Measurements from ENCODE around the gene CDK19.
"Not testable (repeated sequence)": the region's sequence is repeated elsewhere in the genome, so short reads cannot be mapped to it uniquely, and the experiment has no call there.

The CDK19 gene

GRCh38 chr6:110620065-110620464 is 195.2 kb downstream of the CDK19 start:
- no peak for DNase-seq (ENCODE audit: low read depth)

DNA sequence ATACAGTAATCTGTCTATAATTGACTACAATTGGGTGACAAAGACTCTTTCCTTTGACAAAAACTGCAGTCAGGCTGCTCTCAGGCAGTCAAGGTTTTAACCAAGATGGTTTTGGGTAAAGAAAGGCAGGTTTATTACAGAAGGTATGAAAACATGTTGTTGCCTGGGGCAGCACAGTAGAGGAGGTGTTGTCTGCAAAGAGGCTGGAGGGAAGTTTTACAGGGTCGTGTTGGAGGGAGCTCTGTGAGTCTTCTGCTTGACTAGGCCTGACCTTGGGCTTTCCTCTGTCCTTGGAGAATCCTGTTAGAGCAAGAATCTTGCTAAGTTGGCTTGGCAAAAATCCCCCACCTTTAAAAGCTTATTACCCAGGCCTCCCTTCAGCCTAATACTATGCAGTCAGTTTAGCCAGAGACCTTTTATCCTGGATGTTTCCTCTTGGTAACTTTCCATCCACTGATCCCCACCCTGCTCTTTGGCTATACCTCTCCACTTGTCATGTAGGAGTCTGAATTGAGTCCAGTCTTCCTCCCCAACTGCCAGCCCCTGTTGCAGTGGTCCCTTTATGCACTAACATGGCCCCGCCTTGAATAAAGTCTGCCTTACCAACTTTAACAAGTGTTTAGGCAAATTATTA is 195.9 kb downstream of the CDK19 start:
- no peak for DNase-seq (ENCODE audit: low read depth)

- peak; percentile 22 for DNase-seq (ENCODE audit: low read depth)
Measured at GRCh38 chr6:110618591-110619267, 196.5 kb downstream of the CDK19 start.

DNA sequence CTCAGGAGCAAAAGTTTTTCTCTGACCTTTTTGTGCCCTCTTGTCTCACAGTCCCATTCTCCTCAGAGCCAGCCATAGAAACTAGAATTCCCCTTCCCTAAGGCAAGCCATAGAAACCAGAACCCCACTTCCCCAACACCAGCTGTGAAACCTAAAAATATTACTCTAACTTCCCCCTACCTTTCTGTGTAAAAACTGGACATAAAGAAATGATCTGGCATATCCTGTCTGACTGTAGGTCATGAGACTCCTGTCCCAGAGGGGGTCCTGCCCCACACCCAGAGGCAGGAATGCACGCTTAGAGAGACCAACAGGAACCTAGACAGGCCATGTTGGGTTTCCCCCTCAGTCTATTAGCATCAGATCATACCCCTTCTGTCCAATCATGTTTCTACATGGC is 198.2 kb downstream of the CDK19 start:
- DNase-seq (ENCODE audit: low read depth) = no peak

DNA sequence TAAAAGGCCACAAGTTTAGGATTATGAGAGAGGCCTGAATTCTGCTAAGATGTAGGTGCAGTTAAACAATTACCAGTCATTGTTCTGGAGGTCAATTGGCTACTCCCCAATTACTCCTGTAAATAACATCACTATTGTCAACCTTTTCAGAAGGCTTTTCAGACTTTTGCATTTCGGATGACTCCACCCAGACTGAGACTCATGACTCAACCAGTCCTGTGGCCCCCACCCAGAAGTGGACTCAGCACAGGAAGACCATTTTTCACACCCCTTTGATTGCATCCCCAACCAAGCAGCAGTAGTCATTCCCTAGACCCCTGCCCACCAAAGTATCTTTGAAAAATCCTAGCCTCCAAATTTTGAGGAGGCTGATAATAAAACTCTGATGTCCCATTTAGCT is 199.5 kb downstream of the CDK19 start:
- DNase-seq (ENCODE audit: low read depth) = no peak

DNA sequence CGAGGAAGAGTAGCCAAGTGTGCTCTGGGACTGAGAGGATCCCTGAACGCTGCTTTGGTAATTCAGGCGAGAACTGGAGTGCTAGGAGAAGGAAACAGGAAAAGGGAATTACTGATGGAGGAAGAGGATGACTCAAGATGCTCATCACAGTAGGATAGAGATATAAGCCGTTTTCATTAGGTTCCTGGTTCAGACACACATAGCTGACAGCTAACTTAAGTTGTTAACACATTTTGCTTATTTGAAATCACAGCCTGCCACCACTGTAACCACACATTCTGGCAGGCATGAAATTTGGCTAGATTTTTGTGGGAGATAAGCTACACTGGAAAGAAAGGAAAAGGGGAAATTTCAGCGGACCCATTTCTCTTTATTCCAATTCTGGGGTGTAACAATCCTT is 200.7 kb downstream of the CDK19 start:
- DNase-seq (ENCODE audit: low read depth) = no peak

- no peak for DNase-seq (ENCODE audit: low read depth)
Measured at GRCh38 chr6:110614106-110614505, 201.2 kb downstream of the CDK19 start.

GRCh38 chr6:110613356-110613755 is 201.9 kb downstream of the CDK19 start:
- no peak for DNase-seq (ENCODE audit: low read depth)

DNA sequence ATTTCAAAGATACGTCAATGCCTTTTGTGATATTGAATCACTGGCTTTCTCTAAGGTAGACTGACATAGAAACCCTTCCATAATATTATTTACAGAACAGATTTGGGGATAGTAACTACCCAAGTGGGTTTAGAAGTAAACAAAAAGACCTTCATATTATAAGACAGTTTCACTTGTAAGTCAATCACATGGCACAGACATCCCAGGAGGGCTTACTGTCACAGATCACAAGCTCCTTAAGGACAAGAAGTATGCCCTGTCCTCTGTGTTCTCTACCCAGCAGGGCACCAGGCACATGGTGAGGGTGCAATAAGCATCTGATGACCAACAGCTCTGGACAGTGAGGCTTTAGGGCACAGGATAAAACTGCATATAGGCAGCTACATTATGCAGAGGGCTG is 203.0 kb downstream of the CDK19 start:
- DNase-seq (ENCODE audit: low read depth) = no peak

DNA sequence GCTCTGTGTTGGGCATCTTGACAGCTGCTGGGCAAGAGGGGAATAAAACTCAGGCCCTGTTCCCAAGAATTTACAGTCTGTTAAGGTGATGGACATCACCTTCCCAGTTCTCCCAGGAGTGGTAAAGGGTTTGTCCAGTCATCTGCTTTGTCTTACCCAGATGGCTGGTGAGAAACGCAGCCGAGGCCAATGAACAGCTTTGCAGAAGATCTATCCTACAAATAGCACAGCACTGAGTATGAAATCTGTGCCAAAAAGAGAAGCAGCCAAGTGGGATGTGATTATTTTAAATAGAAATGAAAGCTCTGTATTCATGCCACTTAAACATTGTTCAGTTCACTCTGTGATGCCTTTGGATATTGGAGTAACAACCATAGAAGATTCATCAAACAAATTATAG is 206.2 kb downstream of the CDK19 start:
- DNase-seq (ENCODE audit: low read depth) = no peak

- DNase-seq (ENCODE audit: low read depth) = no peak
Measured at GRCh38 chr6:110608151-110608550, 207.1 kb downstream of the CDK19 start.

DNA sequence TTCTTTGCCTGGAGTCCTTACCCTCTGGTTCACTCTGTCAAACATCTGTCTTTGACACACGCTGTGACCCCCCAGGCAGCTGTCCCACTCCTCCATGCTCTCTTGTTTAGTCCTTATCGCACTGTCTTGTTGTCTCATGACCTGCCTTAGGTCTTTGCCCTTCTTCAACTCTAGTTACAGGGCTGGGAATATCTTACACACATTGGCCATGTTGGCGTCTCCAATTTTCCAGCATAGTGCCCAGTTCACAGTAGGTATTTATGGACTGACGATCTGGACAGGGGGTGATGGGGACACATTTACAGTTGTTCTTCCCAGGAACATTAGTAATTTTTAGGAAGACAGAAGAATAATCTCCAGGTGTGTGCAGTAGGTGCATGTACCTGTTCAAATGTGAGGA is 209.1 kb downstream of the CDK19 start:
- no peak for DNase-seq (ENCODE audit: low read depth)

- not testable (repeated sequence) for DNase-seq (ENCODE audit: low read depth)
Measured at GRCh38 chr6:110600640-110601039, 214.6 kb downstream of the CDK19 start.

DNA sequence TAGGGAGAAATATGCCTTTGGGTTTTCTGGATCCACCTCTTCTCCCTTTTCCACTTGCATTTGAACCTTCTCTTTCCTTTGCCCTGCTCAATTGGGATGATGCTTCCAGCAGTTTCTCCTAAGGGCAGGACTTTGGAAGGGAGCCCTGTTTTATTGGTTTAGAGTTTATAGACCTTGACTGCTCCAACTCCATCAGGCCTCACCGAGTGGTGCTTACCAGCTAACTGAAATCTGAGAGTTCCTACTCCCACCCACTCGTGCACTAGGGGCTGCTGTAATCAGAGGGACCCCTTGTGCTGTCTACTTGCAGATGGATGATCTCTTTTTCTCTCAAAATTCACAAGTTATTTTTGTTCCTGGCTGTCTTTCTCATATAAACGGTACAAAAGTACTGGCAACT is 217.5 kb downstream of the CDK19 start:
- no peak for DNase-seq (ENCODE audit: low read depth)

DNA sequence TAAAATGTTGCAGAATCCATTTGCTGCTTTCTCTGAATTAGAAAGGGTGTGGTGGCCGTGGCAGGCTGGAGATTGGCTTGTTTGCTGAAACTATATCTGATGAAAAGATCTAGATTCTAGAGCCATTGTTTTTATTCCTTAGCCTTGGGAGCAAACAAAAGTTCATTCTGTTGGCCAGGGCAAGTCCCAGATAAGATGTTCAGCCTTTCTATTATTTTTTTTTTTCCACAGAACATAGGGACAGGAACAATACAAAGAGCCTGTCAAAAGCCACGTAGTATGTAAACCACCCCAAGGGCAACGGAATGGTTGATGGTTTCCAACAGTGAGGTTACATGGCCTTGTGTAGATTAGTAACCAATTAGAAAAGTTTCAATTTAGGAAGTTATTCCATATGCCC is 218.9 kb downstream of the CDK19 start:
- DNase-seq (ENCODE audit: low read depth) = no peak

DNA sequence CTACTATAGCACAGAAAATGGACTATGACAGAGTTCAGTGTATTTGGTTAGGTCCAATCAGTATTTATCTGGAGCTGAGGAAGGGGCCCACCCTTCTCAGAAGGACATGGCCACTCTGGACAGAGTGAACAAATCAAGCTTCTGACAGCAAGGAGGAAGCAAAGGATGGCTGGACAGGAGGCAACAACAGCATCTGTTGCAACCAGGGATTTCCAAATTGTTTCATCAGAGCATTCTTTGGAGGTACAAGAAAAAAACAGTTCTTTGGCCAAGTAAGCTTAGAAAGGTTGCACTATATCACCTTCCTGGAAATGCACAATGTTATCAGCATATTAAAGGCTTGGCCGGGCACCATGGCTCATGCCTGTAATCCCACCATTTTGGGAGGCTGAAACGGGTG is 220.2 kb downstream of the CDK19 start:
- DNase-seq (ENCODE audit: low read depth) = peak; percentile 47

- no peak for DNase-seq (ENCODE audit: low read depth)
Measured at GRCh38 chr6:110593637-110594036, 221.6 kb downstream of the CDK19 start.

GRCh38 chr6:110592765-110593164 is 222.5 kb downstream of the CDK19 start:
- DNase-seq (ENCODE audit: low read depth) = no peak

- peak; percentile 69 for DNase-seq (ENCODE audit: low read depth)
Measured at GRCh38 chr6:110590821-110591351, 224.4 kb downstream of the CDK19 start.

DNA sequence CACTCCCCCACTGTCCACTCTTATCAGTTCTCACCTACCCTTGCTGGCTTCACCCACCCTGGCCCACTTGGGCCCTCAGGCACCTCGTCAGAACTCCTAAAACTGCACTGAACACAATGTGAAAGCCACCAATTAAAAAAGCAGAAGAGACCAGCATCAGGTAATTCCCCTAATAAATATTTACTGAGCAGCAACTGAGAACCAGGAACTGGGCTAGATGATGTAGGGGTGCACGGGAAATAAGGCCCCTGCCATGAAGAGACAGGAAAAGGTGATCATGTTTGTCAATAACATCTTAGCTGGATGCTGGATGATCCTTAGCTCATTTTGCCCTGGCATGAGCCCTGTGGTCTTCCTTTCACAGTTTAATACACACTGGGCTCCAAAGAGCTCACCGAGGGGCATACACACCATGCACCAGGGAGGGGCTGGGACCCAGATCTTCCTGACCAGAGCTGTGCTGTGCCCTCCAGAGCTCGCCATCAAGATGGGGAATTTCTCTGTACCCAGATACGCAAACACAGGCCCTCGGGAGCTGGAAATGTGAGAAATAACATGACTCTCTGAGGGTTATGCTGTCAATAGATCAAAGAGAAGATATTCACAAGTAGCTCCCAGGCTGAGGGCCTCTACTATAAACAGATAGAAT is 225.3 kb downstream of the CDK19 start:
- no peak for DNase-seq (ENCODE audit: low read depth)

DNA sequence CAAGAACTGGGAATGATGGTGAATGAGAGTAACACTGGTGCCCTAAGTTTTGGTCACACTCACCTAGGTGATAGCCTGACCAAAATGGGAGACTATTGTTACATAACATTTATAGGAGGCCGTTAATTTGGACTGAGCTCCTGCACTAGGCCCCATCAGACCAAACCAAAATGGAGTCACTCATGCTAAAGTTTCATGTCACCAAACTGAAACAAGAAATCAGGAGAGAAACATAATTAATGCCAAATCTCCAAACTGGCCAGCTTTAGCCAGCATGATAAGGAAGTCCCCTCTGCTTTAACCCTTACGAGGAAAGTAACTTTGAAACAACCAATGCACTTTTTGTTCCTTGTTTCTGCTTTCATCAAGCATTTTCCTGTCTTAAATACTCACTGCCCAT is 227.9 kb downstream of the CDK19 start:
- no peak for DNase-seq (ENCODE audit: low read depth)

- no peak for DNase-seq (ENCODE audit: low read depth)
Measured at GRCh38 chr6:110581679-110582078, 233.6 kb downstream of the CDK19 start.

DNA sequence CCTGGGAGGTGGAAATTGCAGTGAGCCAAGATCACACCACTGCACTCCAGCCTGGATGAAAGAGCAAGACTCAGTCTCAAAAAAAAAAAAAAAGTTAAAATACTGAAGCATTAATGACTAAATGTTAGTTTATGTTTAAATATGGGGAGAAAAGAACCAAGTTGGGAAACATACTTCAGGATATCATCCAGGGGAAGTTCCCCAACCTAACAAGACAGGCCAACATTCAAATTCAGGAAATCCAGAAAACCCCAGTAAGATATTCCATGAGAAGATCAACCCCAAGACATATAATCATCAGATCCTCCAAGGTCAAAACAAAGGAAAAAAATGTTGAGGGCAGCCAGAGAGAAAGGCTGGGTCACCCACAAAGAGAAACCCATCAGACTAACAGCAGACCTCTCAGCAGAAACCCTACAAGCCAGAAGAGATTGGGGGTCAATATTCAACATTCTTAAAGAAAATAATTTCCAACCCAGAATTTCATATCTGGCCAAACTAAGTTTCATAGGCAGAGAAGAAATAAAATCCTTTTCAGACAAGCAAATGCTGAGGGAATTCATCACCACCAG is 237.6 kb downstream of the CDK19 start:
- not testable (repeated sequence) for DNase-seq (ENCODE audit: low read depth)

Data from iris pigment epithelial cell (primary cell).